Fibroblast of lung (primary cell): ENCODE data around the gene SHQ1. TPM values are rescaled to one million over a fixed set of nuclear protein-coding genes. Genes with fewer than 3 reads are reported as not detected.

Experiments used
- DNase-seq, 2 donors: peaks; one replicate each; pipeline versions ENCODE4 v3.0.0 to v3.0.0-alpha.2; 2010; ENCODE audit warnings: low read depth in 2 of 2
- H2AFZ ChIP-seq: 2 replicates; pipeline ENCODE4 v1.5.1; 2012; ENCODE audit warnings: low read length, control low read depth, inconsistent platforms
- H3K27ac ChIP-seq: 2 replicates; pipeline ENCODE4 v1.5.1; 2011; ENCODE audit warnings: low read length, control low read depth; ENCODE audit not compliant: insufficient read depth
- H3K27me3 ChIP-seq: 2 replicates; pipeline ENCODE4 v1.5.1; 2011; ENCODE audit warnings: mild to moderate bottlenecking, low read length; ENCODE audit not compliant: control insufficient read depth, insufficient read depth
- H3K36me3 ChIP-seq: 2 replicates; pipeline ENCODE4 v1.5.1; 2011; ENCODE audit warnings: low read length; ENCODE audit not compliant: control insufficient read depth, insufficient read depth
- H3K4me1 ChIP-seq: 2 replicates; pipeline ENCODE4 v1.5.1; 2011; ENCODE audit warnings: low read length; ENCODE audit not compliant: control insufficient read depth, insufficient read depth; ENCODE audit errors: extremely low read depth
- H3K4me2 ChIP-seq: 2 replicates; pipeline ENCODE4 v1.5.1; 2011; ENCODE audit warnings: low read length, control low read depth; ENCODE audit not compliant: insufficient read depth; ENCODE audit errors: extremely low read depth
- H3K4me3 ChIP-seq, 4 experiments: fragments of 200-600 bp in 1 of 4; sonication (generic) in 1 of 4; replicated peaks in 1 of 4; 2 replicates each; pipeline ENCODE4 v1.5.1; 2011 to 2016; ENCODE audit warnings: low read length in 4 of 4, low read depth in 3 of 4, mild to moderate bottlenecking in 3 of 4, control low read depth in 2 of 4, inconsistent platforms in 1 of 4, mixed read lengths in 1 of 4; ENCODE audit not compliant: insufficient read depth in 1 of 4; ENCODE audit errors: control extremely low read depth in 1 of 4
- H3K79me2 ChIP-seq: 2 replicates; pipeline ENCODE4 v1.5.1; 2012; ENCODE audit warnings: mild to moderate bottlenecking, low read length, inconsistent platforms; ENCODE audit not compliant: control insufficient read depth, insufficient read depth
- H3K9ac ChIP-seq: 2 replicates; pipeline ENCODE4 v1.5.1; 2011; ENCODE audit warnings: mild to moderate bottlenecking, low read length, control low read depth; ENCODE audit not compliant: insufficient read depth
- H3K9me3 ChIP-seq: 2 replicates; pipeline ENCODE4 v1.5.1; 2012; ENCODE audit warnings: low read depth, low read length; ENCODE audit not compliant: control insufficient read depth, insufficient read depth
- H4K20me1 ChIP-seq: 2 replicates; pipeline ENCODE4 v1.5.1; 2011; ENCODE audit warnings: low read length; ENCODE audit not compliant: control insufficient read depth, insufficient read depth; ENCODE audit errors: extremely low read depth
- CTCF ChIP-seq, 2 donors: IDR thresholded peaks in 1 of 2; conservative IDR thresholded peaks in 1 of 2; 1 replicate in 1 of 2; 2 replicates in 1 of 2; pipeline ENCODE4 v1.5.1; 2011 to 2012; ENCODE audit warnings: low read length in 2 of 2, control low read depth in 1 of 2, inconsistent platforms in 1 of 2, low read depth in 1 of 2, mild to moderate bottlenecking in 1 of 2
- EZH2 ChIP-seq: IDR thresholded peaks from 2 replicates; pipeline ENCODE4 v1.5.1; 2012; ENCODE audit warnings: low read length, control low read depth, mild to moderate bottlenecking; ENCODE audit errors: missing control alignments
- polyA plus RNA-seq, 2 donors: library from polyadenylated mRNA; depleted of rRNA in 1 of 2; stranded (reverse) in 1 of 2; unstranded in 1 of 2; fragments of >200 nt; gene quantifications; 2 replicates each; pipeline ENCODE4 v1.2.1, GENCODE V29; 2011 to 2012; ENCODE audit warnings: missing spikeins in 1 of 2
- total RNA-seq: library from RNA; depleted of rRNA; stranded (reverse); fragments of >200 nt; gene quantifications from 2 replicates; pipeline ENCODE4 v1.2.1, GENCODE V29; 2014

The SHQ1 gene
- total and polyA plus RNA-seq, 2 donors (not counting 1 experiment from before 2014, with no cell fraction given) = 12.2 to 15.5 TPM

GRCh38 chr3:72860846-72861245 is 12.6 kb upstream of the SHQ1 start:
- Histone ChIP-seq H3K79me2 (no peaks in the 10 kb centered on the region), H3K27me3 (no peaks in the 10 kb centered on the region), H4K20me1 (no peaks in the 10 kb centered on the region), H3K4me1 (no peaks in the 10 kb centered on the region), H3K27ac (no peak overlapping the region), H3K4me3 (no peak overlapping the region), H3K9ac (no peak overlapping the region), H3K4me2 (no peak overlapping the region), H2AFZ (no peak overlapping the region), H3K9me3 (no peaks in the 10 kb centered on the region), H3K36me3 (no peaks in the 10 kb centered on the region)
- DNase-seq = no peak
- TF ChIP-seq CTCF (conservative IDR thresholded peaks at IDR 0.05 in 1 of 2, IDR thresholded peaks at IDR 0.05 in 1 of 2; ENCODE audit: low read depth in 1 of 2, low read length in 2 of 2) (no peak), EZH2 (no peak)

GRCh38 chr3:72860053-72860452 is 11.8 kb upstream of the SHQ1 start:
- Histone ChIP-seq H3K27me3 (no peaks in the 10 kb centered on the region), H3K36me3 (no peaks in the 10 kb centered on the region), H2AFZ (no peak overlapping the region), H3K4me3 (no peak overlapping the region), H3K4me2 (no peak overlapping the region), H3K27ac (no peak overlapping the region), H3K9ac (no peak overlapping the region), H3K4me1 (no peaks in the 10 kb centered on the region), H3K9me3 (no peaks in the 10 kb centered on the region), H4K20me1 (no peaks in the 10 kb centered on the region), H3K79me2 (no peaks in the 10 kb centered on the region)
- no peak for DNase-seq
- TF ChIP-seq CTCF (conservative IDR thresholded peaks at IDR 0.05 in 1 of 2, IDR thresholded peaks at IDR 0.05 in 1 of 2; ENCODE audit: low read depth in 1 of 2, low read length in 2 of 2) (no peak), EZH2 (no peak)

GRCh38 chr3:72855001-72855400 is 6.8 kb upstream of the SHQ1 start:
- Histone ChIP-seq H3K9ac (no peak overlapping the region), H2AFZ (no peak overlapping the region), H3K9me3 (no peaks in the 10 kb centered on the region), H3K4me3 (no peak overlapping the region), H3K27me3 (no peaks in the 10 kb centered on the region), H3K4me2 (no peak overlapping the region), H3K79me2 (no peaks in the 10 kb centered on the region), H3K36me3 (no peaks in the 10 kb centered on the region), H4K20me1 (no peaks in the 10 kb centered on the region), H3K4me1 (no peaks in the 10 kb centered on the region), H3K27ac (no peak overlapping the region)
- TF ChIP-seq CTCF (conservative IDR thresholded peaks at IDR 0.05 in 1 of 2, IDR thresholded peaks at IDR 0.05 in 1 of 2; ENCODE audit: low read depth in 1 of 2, low read length in 2 of 2) (no peak), EZH2 (no peak)
- DNase-seq = no peak
